Natural killer cell (primary cell): ENCODE results near the gene CPT1A. TPM values are rescaled to one million over a fixed set of nuclear protein-coding genes. Genes with fewer than 3 reads are reported as not detected.
A peak's percentile ranks its signal among the peaks of the same experiment; 100 is the strongest.

Experiments used
- ATAC-seq, 3 donors: fragments of 150-1000 bp in 2 of 3; fragments of 200-7000 bp in 1 of 3; cut with Tn5 transposase; 1 replicate in 1 of 3; 2 replicates in 2 of 3; pipeline ENCODE4 v1.10.0; 2021; ENCODE audit warnings: mild to moderate bottlenecking in 2 of 3, moderate library complexity in 2 of 3
- DNase-seq, 2 donors: peaks; one replicate each; pipeline versions ENCODE4 v3.0.0 to v3.0.0-alpha.2; 2013 to 2021; ENCODE audit warnings: mixed read lengths in 1 of 2
- H3K27ac ChIP-seq: one replicate; pipeline ENCODE4 v1.5.1; 2013; ENCODE audit warnings: mild to moderate bottlenecking, low read length
- H3K27me3 ChIP-seq: one replicate; pipeline ENCODE4 v1.6.1; 2013; ENCODE audit warnings: low read length; ENCODE audit not compliant: control insufficient read depth, insufficient read depth
- H3K36me3 ChIP-seq: one replicate; pipeline ENCODE4 v1.6.1; 2013; ENCODE audit warnings: low read length; ENCODE audit not compliant: control insufficient read depth, insufficient read depth
- H3K4me1 ChIP-seq: one replicate; pipeline ENCODE4 v1.6.1; 2013; ENCODE audit warnings: low read length; ENCODE audit not compliant: control insufficient read depth, insufficient read depth
- H3K4me3 ChIP-seq: one replicate; pipeline ENCODE4 v1.5.1; 2013; ENCODE audit warnings: low read length
- H3K9me3 ChIP-seq: one replicate; pipeline ENCODE4 v1.6.1; 2013; ENCODE audit warnings: low read length; ENCODE audit not compliant: control insufficient read depth, insufficient read depth
- H3K27ac Mint-ChIP-seq, 2 donors: one replicate each; pipeline ENCODE4 v1.8.0; 2022; ENCODE audit warnings: mild to moderate bottlenecking in 2 of 2, mixed read lengths in 2 of 2, moderate library complexity in 1 of 2
- H3K27me3 Mint-ChIP-seq, 2 donors: one replicate each; pipeline ENCODE4 v1.8.0; 2022; ENCODE audit warnings: low read depth in 2 of 2, mixed read lengths in 2 of 2
- H3K36me3 Mint-ChIP-seq: one replicate; pipeline ENCODE4 v1.8.0; 2022; ENCODE audit warnings: mixed read lengths
- H3K4me1 Mint-ChIP-seq, 2 donors: one replicate each; pipeline ENCODE4 v1.8.0; 2022; ENCODE audit warnings: mixed read lengths in 2 of 2
- H3K4me3 Mint-ChIP-seq: one replicate; pipeline ENCODE4 v1.8.0; 2022; ENCODE audit warnings: mild to moderate bottlenecking, moderate library complexity, mixed read lengths
- H3K9me3 Mint-ChIP-seq, 2 donors: one replicate each; pipeline ENCODE4 v1.8.0; 2022; ENCODE audit warnings: mixed read lengths in 2 of 2
- WGBS: methylation state at CpG from one replicate; pipeline ENCODE4 v1.1.7; 2013; ENCODE audit warnings: missing lambda C conversion rate; ENCODE audit not compliant: insufficient coverage; 5-methylcytosine and 5-hydroxymethylcytosine counted together
- intact Hi-C: fragments of 100-400 bp; cut with micrococcal nuclease; formaldehyde crosslinking; loops from one replicate; pipeline ENCODE4 v1.14.2; 2022
- total RNA-seq, 4 donors: library from RNA; stranded (reverse); fragments of 120-200 nt in 1 of 4; gene quantifications; one replicate each; pipeline versions ENCODE4 v1.2.3 to v1.2.4, GENCODE V29; 2013 to 2022
- TF ChIP-seq, protein P1 (sequence below): fragments of 200-600 bp; IDR thresholded peaks from one replicate; pipeline ENCODE4 v1.8.0; 2022; ENCODE audit warnings: antibody characterized with exemption

The CPT1A gene
- total RNA-seq, 3 donors from 2014 or later (not counting 1 experiment from before 2014, with no cell fraction given): 70.3 to 129 (median 100) TPM

DNA sequence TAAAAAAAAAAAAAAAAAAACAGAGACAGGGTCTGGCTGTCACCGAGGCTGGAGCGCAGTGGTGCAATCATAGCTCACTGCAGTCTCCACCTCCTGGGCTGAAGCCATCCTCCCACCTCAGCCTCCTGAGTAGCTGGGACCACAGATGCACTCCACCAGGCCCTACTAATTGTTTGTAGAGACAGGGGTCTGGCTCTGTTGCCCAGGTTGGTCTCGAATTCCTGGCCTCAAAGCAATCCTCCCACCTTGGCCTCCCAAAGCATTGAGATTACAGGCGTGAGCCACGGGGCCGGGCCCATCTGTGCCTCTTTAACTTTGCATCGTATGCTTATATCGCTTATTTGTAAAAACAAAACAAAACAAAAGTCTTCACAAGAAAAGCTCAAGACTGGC lies 3.1 kb downstream of the CPT1A start:
- peaks cover 62% of the 10 kb centered on the region for H3K4me1 ChIP-seq
- Mint-ChIP-seq H3K4me3 (peak overlapping the region; percentile 88), H3K27me3 (no peaks in the 10 kb centered on the region), H3K4me1 (peaks cover 63 to 66% of the 10 kb centered on the region in 2 donors), H3K27ac (peak overlapping the region; percentile 88 to 91), H3K36me3 (no peaks in the 10 kb centered on the region), H3K9me3 (no peaks in the 10 kb centered on the region)
- no peaks in the 10 kb centered on the region for H3K9me3 ChIP-seq
- WGBS: 18% methylated on average over 8 of the region's 8 CpGs
- H3K27ac ChIP-seq: peak overlapping the region; percentile 75
- TF ChIP-seq, protein P1, sequence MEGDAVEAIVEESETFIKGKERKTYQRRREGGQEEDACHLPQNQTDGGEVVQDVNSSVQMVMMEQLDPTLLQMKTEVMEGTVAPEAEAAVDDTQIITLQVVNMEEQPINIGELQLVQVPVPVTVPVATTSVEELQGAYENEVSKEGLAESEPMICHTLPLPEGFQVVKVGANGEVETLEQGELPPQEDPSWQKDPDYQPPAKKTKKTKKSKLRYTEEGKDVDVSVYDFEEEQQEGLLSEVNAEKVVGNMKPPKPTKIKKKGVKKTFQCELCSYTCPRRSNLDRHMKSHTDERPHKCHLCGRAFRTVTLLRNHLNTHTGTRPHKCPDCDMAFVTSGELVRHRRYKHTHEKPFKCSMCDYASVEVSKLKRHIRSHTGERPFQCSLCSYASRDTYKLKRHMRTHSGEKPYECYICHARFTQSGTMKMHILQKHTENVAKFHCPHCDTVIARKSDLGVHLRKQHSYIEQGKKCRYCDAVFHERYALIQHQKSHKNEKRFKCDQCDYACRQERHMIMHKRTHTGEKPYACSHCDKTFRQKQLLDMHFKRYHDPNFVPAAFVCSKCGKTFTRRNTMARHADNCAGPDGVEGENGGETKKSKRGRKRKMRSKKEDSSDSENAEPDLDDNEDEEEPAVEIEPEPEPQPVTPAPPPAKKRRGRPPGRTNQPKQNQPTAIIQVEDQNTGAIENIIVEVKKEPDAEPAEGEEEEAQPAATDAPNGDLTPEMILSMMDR: no peak
- H3K27me3 ChIP-seq: no peaks in the 10 kb centered on the region
- intact Hi-C loops: no loop called here
- no peak for ATAC-seq
- H3K4me3 ChIP-seq: peak overlapping the region; percentile 69
- no peaks in the 10 kb centered on the region for H3K36me3 ChIP-seq
- DNase-seq: peak in 1 of 2 donors; percentile 47

DNA sequence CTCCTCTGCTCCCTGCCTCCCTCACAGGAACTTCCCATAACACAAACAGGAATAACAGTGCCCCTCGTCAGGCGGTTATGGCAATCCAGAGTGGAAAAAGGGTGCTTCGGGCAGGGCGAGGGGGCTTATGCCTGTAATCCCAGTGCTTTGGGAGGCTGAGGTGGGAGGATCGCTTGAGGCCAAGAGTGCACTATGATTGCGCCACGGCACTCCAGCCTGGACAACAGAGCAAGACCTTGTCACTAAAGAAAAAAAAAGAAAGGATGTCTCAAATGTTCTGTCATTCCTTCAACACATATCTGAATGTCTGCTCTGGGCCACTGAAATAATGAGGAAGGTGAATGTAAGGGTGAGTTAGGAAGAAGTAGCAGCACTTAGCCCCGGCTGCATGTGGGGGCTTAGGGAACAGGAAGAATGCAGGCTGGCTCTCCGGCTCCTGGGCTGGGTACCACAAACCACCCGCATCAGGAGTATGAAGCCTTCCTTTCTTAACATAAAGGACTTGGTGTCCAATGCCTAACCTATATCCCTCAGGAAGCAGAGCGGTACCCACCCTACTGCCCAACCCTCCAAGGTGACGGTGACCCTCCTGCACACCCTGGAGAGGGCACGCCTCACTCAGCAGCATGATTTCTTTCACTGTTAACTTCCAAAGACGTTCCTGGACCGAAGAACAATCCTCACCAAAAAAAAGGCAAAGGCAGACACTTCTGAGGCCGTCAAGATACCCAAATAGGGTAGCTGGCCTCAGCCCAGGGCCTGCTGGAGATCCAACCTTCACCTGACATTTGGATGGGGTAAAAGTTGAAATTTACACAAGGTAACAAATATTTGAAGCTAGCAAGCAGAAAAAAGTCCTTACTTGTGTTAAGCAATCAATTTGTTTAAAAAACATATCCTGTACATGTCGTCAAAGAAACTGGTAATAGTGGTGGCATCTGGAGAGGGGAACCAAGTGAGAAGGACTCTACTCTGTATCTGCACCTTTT lies 3.8 kb downstream of the CPT1A start:
- no peaks in the 10 kb centered on the region for H3K27me3 ChIP-seq
- peak overlapping the region; percentile 75 for H3K27ac ChIP-seq
- WGBS: 80% methylated on average over 16 of the region's 17 CpGs
- TF ChIP-seq, protein P1: no peak
- peaks cover 60 to 65% of the 10 kb centered on the region in 2 donors for H3K4me1 Mint-ChIP-seq
- H3K27ac Mint-ChIP-seq: peak overlapping the region; percentile 88 to 91
- no peaks in the 10 kb centered on the region for H3K27me3 Mint-ChIP-seq
- no peak overlapping the region for H3K4me3 ChIP-seq
- intact Hi-C loops: no loop called here
- DNase-seq (no peak), ATAC-seq (no peak)
- H3K4me1 ChIP-seq: peaks cover 59% of the 10 kb centered on the region
- no peaks in the 10 kb centered on the region for H3K36me3 Mint-ChIP-seq
- peak overlapping the region; percentile 88 for H3K4me3 Mint-ChIP-seq
- no peaks in the 10 kb centered on the region for H3K36me3 ChIP-seq
- H3K9me3 ChIP-seq: no peaks in the 10 kb centered on the region
- no peaks in the 10 kb centered on the region for H3K9me3 Mint-ChIP-seq

DNA sequence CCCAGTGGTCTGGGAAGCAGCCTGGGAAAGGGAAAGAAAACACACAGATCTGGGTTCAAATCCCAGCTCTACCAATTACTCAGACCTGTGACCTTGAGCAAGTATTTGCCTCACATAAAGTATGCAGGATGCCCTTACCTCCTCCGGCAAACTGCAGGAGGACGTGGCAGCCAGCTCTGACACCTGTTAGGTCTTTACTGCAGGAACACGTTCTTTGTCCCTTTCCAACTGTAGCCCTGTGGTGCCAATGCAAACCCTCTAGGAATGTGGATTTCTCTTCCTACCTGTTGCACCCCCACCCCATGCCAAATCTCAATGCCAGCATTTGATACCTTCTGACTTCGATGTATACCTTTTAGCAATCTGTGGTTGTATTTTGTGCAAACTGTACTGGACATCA lies 6.0 kb downstream of the CPT1A start:
- Histone ChIP-seq H3K4me3 (no peak overlapping the region), H3K27ac (no peak overlapping the region), H3K4me1 (peaks cover 48% of the 10 kb centered on the region), H3K36me3 (no peaks in the 10 kb centered on the region), H3K27me3 (no peaks in the 10 kb centered on the region), H3K9me3 (no peaks in the 10 kb centered on the region)
- ATAC-seq: no peak
- DNase-seq: no peak
- intact Hi-C loops: no loop called here
- Mint-ChIP-seq H3K36me3 (no peaks in the 10 kb centered on the region), H3K27me3 (no peaks in the 10 kb centered on the region), H3K4me3 (no peak overlapping the region), H3K9me3 (no peaks in the 10 kb centered on the region), H3K27ac (peak overlapping the region; percentile 88 to 91), H3K4me1 (peaks cover 61 to 68% of the 10 kb centered on the region in 2 donors)
- TF ChIP-seq, protein P1: no peak
- WGBS: 93% methylated on average over 4 of the region's 4 CpGs
